Measurements from ENCODE around the gene PDCD1. TPM values are rescaled to one million over a fixed set of nuclear protein-coding genes. Genes with fewer than 3 reads are reported as not detected.

The PDCD1 gene
- total RNA-seq, 1 experiment from 2014 or later: 0.22 TPM

- Histone ChIP-seq H4K20me1 (ENCODE audit: insufficient read depth) (no peaks in the 10 kb centered on the region), H3K27me3 (ENCODE audit: insufficient read depth, low read length) (no peaks in the 10 kb centered on the region), H3K9ac (ENCODE audit: low read length) (no peak overlapping the region), H3K4me1 (ENCODE audit: control insufficient read depth in 1 of 2, insufficient read depth in 2 of 2, low read length in 2 of 2) (peaks cover 10 to 23% of the 10 kb centered on the region in 2 experiments; a peak in 3 of 4 replicates), H3K9me3 (ENCODE audit: control insufficient read depth in 1 of 2, insufficient read depth in 1 of 2, low read depth in 1 of 2, low read length in 2 of 2) (peaks cover 0 to 6% of the 10 kb centered on the region in 2 experiments; a peak in 1 of 4 replicates), H2AFZ (ENCODE audit: low read depth, low read length, poor library complexity, severe bottlenecking) (no peak overlapping the region), H3K79me2 (ENCODE audit: insufficient read depth, low read length) (no peaks in the 10 kb centered on the region), H3K36me3 (ENCODE audit: control insufficient read depth in 1 of 2, insufficient read depth in 2 of 2, low read length in 2 of 2) (no peaks in the 10 kb centered on the region), H3K4me3 (replicated peaks in 1 of 2; ENCODE audit: low read depth in 1 of 2, low read length in 2 of 2) (no peak overlapping the region), H3K4me2 (ENCODE audit: low read length) (no peak overlapping the region), H3K27ac (ENCODE audit: low read depth, low read length) (no peak overlapping the region), H3K9me2 (ENCODE audit: insufficient read depth) (no peaks in the 10 kb centered on the region)
- no TSS peak for BruUV-seq (replicated peaks)
- RAD21 ChIA-PET (ENCODE audit: low non-redundant PET in 1 of 2, low total read pairs in 2 of 2, uncharacterized antibody in 2 of 2, unreplicated experiment in 2 of 2): no interaction called here
- CTCF ChIA-PET: interaction anchor here (1.3 kb wide), 1 partner anchor 177 kb away, joined by 3 read pairs; the partner anchor contains the start of gene ING5
- no peak for ATAC-seq
- intact Hi-C loops (cut with micrococcal nuclease): loop anchor here (5.0 kb wide), 2 partner anchors 192 to 1027 kb away; partner anchors contain the start of gene DTYMK
- TF ChIP-seq EZH2phosphoT487 (IDR thresholded peaks at IDR 0.05; ENCODE audit: borderline replicate concordance) (no peak), CEBPB (IDR thresholded peaks at IDR 0.05; ENCODE audit: low read depth) (no peak), SIN3A (IDR thresholded peaks at IDR 0.05; ENCODE audit: low read depth) (no peak), CBX3 (IDR thresholded peaks at IDR 0.05; ENCODE audit: low read depth) (no peak)
- DNase-seq (ENCODE audit: low read depth, low spot score): no peak
- POLR2A ChIA-PET: interaction anchor here (1.3 kb wide), 1 partner anchor 177 kb away, joined by 3 read pairs; the partner anchor contains the start of gene ING5
These were observed 20.6 kb upstream of the PDCD1 start for GRCh38 chr2:241879326-241879725.

GRCh38 chr2:241877989-241878970, 19.6 kb upstream of the PDCD1 start:
- TF ChIP-seq CTCF (IDR thresholded peaks at IDR 0.05 in 2 of 3, conservative IDR thresholded peaks at IDR 0.05 in 1 of 3; ENCODE audit: borderline replicate concordance in 1 of 3, insufficient read depth in 1 of 3, low read depth in 2 of 3, low read length in 2 of 3): peak; percentile 56 to 72 (median 63); a peak in 5 of 6 replicates
- no peak for TF ChIP-seq ELF1 (IDR thresholded peaks at IDR 0.05; ENCODE audit: borderline replicate concordance, low read depth)
- TF ChIP-seq YY1 (IDR thresholded peaks at IDR 0.05; ENCODE audit: extremely low read depth, insufficient replicate concordance, low read depth, low read length): peak; percentile 34
- TF ChIP-seq TCF7L2 (IDR thresholded peaks at IDR 0.05; ENCODE audit: borderline replicate concordance, extremely low read depth, insufficient read depth, insufficient read length): no peak
- TF ChIP-seq JUND (IDR thresholded peaks at IDR 0.05): no peak
- peak; percentile 85 for TF ChIP-seq RAD21 (IDR thresholded peaks at IDR 0.05; ENCODE audit: low read depth)
- H3K27me3 ChIP-seq (ENCODE audit: insufficient read depth, low read length): no peaks in the 10 kb centered on the region
- no peak overlapping the region for H3K4me3 ChIP-seq (replicated peaks in 1 of 2; ENCODE audit: low read depth in 1 of 2, low read length in 2 of 2)
- H3K4me1 ChIP-seq (ENCODE audit: control insufficient read depth in 1 of 2, insufficient read depth in 2 of 2, low read length in 2 of 2): peaks cover 10 to 23% of the 10 kb centered on the region in 2 experiments; a peak in 3 of 4 replicates
- no TSS peak for BruUV-seq (replicated peaks)
- H3K27ac ChIP-seq (ENCODE audit: low read depth, low read length): no peak overlapping the region
- ATAC-seq: peak; percentile 41
- ChIA-PET RAD21 (ENCODE audit: low non-redundant PET in 1 of 2, low total read pairs in 2 of 2, uncharacterized antibody in 2 of 2, unreplicated experiment in 2 of 2) (no interaction called here), CTCF (interaction anchor here (0.9 to 1.3 kb wide), 3 partner anchors 175 to 386 kb away, joined by 3 read pairs; partner anchors contain the start of gene ING5), POLR2A (interaction anchor here (1.3 kb wide), 1 partner anchor 176 kb away, joined by 3 read pairs; the partner anchor contains the start of gene ING5)
- no peaks in the 10 kb centered on the region for H3K79me2 ChIP-seq (ENCODE audit: insufficient read depth, low read length)
- no peaks in the 10 kb centered on the region for H3K36me3 ChIP-seq (ENCODE audit: control insufficient read depth in 1 of 2, insufficient read depth in 2 of 2, low read length in 2 of 2)
- intact Hi-C loops (cut with micrococcal nuclease): loop anchor here (1.0 to 5.0 kb wide), 3 partner anchors 191 to 1026 kb away; partner anchors contain the start of gene DTYMK
- no peaks in the 10 kb centered on the region for H4K20me1 ChIP-seq (ENCODE audit: insufficient read depth)
- H3K4me2 ChIP-seq (ENCODE audit: low read length): no peak overlapping the region
- H2AFZ ChIP-seq (ENCODE audit: low read depth, low read length, poor library complexity, severe bottlenecking): no peak overlapping the region
- H3K9me3 ChIP-seq (ENCODE audit: control insufficient read depth in 1 of 2, insufficient read depth in 1 of 2, low read depth in 1 of 2, low read length in 2 of 2): peaks cover 0 to 6% of the 10 kb centered on the region in 2 experiments; a peak in 1 of 4 replicates
- no peak overlapping the region for H3K9ac ChIP-seq (ENCODE audit: low read length)
- DNase-seq (ENCODE audit: low read depth, low spot score): no peak
- no peaks in the 10 kb centered on the region for H3K9me2 ChIP-seq (ENCODE audit: insufficient read depth)

All from HCT116 (cell line).